Measurements from ENCODE around the gene AGRN. TPM values are rescaled to one million over a fixed set of nuclear protein-coding genes. Genes with fewer than 3 reads are reported as not detected.
A peak's percentile ranks its signal among the peaks of the same experiment; 100 is the strongest.
"Not testable (repeated sequence)": the region's sequence is repeated elsewhere in the genome, so short reads cannot be mapped to it uniquely, and the experiment has no call there.

The AGRN gene
- total RNA-seq, 1 experiment from 2014 or later = 175 TPM

- H3K14ac ChIP-seq (ENCODE audit: insufficient read depth, low read length) = no peak overlapping the region
- Mint-ChIP-seq H3K4me1 (peaks cover 19 to 29% of the 10 kb centered on the region in 2 experiments), H3K27me3 (ENCODE audit: low read depth) (peaks cover 7% of the 10 kb centered on the region), H3K36me3 (ENCODE audit: insufficient read depth in 1 of 3, low read depth in 3 of 3) (no peaks in the 10 kb centered on the region; a peak in 1 of 7 replicates), H3K9me3 (peaks cover 0 to 3% of the 10 kb centered on the region in 2 experiments; a peak in 2 of 5 replicates), H3K27ac (peak overlapping the region in 2 of 3 experiments; percentile 40 to 74; a peak in 1 of 7 replicates), H3K4me3 (no peak overlapping the region)
- no peak overlapping the region for H3K4me2 ChIP-seq (ENCODE audit: insufficient read depth, insufficient read length, low read length)
- H2BK120ac ChIP-seq (ENCODE audit: low read depth, low read length, poor library complexity, severe bottlenecking) = no peak overlapping the region
- H3K27ac ChIP-seq (ENCODE audit: insufficient read length, low read depth, low read length) = no peak overlapping the region
- no peak overlapping the region for H3T11ph ChIP-seq (ENCODE audit: low read length)
- no peaks in the 10 kb centered on the region for H3K4me1 ChIP-seq (ENCODE audit: insufficient read depth, low read length)
- TF ChIP-seq, protein P1, sequence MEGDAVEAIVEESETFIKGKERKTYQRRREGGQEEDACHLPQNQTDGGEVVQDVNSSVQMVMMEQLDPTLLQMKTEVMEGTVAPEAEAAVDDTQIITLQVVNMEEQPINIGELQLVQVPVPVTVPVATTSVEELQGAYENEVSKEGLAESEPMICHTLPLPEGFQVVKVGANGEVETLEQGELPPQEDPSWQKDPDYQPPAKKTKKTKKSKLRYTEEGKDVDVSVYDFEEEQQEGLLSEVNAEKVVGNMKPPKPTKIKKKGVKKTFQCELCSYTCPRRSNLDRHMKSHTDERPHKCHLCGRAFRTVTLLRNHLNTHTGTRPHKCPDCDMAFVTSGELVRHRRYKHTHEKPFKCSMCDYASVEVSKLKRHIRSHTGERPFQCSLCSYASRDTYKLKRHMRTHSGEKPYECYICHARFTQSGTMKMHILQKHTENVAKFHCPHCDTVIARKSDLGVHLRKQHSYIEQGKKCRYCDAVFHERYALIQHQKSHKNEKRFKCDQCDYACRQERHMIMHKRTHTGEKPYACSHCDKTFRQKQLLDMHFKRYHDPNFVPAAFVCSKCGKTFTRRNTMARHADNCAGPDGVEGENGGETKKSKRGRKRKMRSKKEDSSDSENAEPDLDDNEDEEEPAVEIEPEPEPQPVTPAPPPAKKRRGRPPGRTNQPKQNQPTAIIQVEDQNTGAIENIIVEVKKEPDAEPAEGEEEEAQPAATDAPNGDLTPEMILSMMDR (conservative IDR thresholded peaks at IDR 0.05) = peak; percentile 44; the same call in 2 of the 3 replicates
- H2BK15ac ChIP-seq (ENCODE audit: low read depth, low read length) = no peak overlapping the region
- H2BK5ac ChIP-seq (ENCODE audit: insufficient read length, low read length) = no peak overlapping the region
- H4K8ac ChIP-seq (replicated peaks; ENCODE audit: insufficient read length, low read depth, low read length) = no peak overlapping the region
- DNase-seq = peak; percentile 52
- no peaks in the 10 kb centered on the region for H3K9me3 ChIP-seq (ENCODE audit: control insufficient read depth, low read depth, low read length)
- no peak overlapping the region for H2AFZ ChIP-seq (ENCODE audit: low read length)
- no peaks in the 10 kb centered on the region for H4K20me1 ChIP-seq (ENCODE audit: control insufficient read depth, insufficient read depth, insufficient read length)
- H3K79me1 ChIP-seq (ENCODE audit: insufficient read depth, low read depth, low read length, poor library complexity, severe bottlenecking) = no peaks in the 10 kb centered on the region
- no peak overlapping the region for H3K4ac ChIP-seq (ENCODE audit: low read depth, low read length)
- H2AK5ac ChIP-seq (ENCODE audit: insufficient read length, low read length) = no peak overlapping the region
- no peak overlapping the region for H4K91ac ChIP-seq (ENCODE audit: insufficient read length, low read depth, low read length)
- H3K56ac ChIP-seq (ENCODE audit: insufficient read length, low read depth, low read length) = no peak overlapping the region
- no peak overlapping the region for H2BK20ac ChIP-seq (ENCODE audit: low read depth, low read length, poor library complexity, severe bottlenecking)
- no peak overlapping the region for H3K18ac ChIP-seq (ENCODE audit: insufficient read length, low read depth, low read length)
- no peaks in the 10 kb centered on the region for H3K79me2 ChIP-seq (ENCODE audit: insufficient read depth, low read length)
- no peak overlapping the region for H2BK12ac ChIP-seq (ENCODE audit: insufficient read length, low read depth, low read length)
- H3K23ac ChIP-seq (ENCODE audit: insufficient read length, low read depth, low read length) = no peak overlapping the region
- H3K27me3 ChIP-seq (ENCODE audit: insufficient read depth, low read length) = no peaks in the 10 kb centered on the region
- no CpG with 5 or more reads among the region's 20 CpGs for WGBS (ENCODE audit: extremely low coverage, insufficient read length, low lambda C conversion rate)
- H3K9ac ChIP-seq (ENCODE audit: extremely low read depth, insufficient read length, low read length) = no peak overlapping the region
- no peak overlapping the region for H4K5ac ChIP-seq (ENCODE audit: insufficient read length, low read depth, low read length)
- peaks cover 9% of the 10 kb centered on the region for H3K23me2 ChIP-seq (ENCODE audit: insufficient read length, low read depth, low read length, poor library complexity, severe bottlenecking)
Observed at GRCh38 chr1:1014799-1015681, 4.9 kb upstream of the AGRN start.

- H3K4me1 ChIP-seq (ENCODE audit: insufficient read depth, low read length); H3K9me3 Mint-ChIP-seq; H3K56ac ChIP-seq (ENCODE audit: insufficient read length, low read depth, low read length); H2BK120ac ChIP-seq (ENCODE audit: low read depth, low read length, poor library complexity, severe bottlenecking); H3K4me3 Mint-ChIP-seq; H3T11ph ChIP-seq (ENCODE audit: low read length); H3K27ac ChIP-seq (ENCODE audit: insufficient read length, low read depth, low read length); H3K9ac ChIP-seq (ENCODE audit: extremely low read depth, insufficient read length, low read length); H2BK15ac ChIP-seq (ENCODE audit: low read depth, low read length); H3K14ac ChIP-seq (ENCODE audit: insufficient read depth, low read length); H2BK20ac ChIP-seq (ENCODE audit: low read depth, low read length, poor library complexity, severe bottlenecking); H3K4me2 ChIP-seq (ENCODE audit: insufficient read depth, insufficient read length, low read length); H2BK12ac ChIP-seq (ENCODE audit: insufficient read length, low read depth, low read length); H4K91ac ChIP-seq (ENCODE audit: insufficient read length, low read depth, low read length); H4K8ac ChIP-seq (replicated peaks; ENCODE audit: insufficient read length, low read depth, low read length); H3K4ac ChIP-seq (ENCODE audit: low read depth, low read length); H2AFZ ChIP-seq (ENCODE audit: low read length); H3K27me3 ChIP-seq (ENCODE audit: insufficient read depth, low read length); H3K18ac ChIP-seq (ENCODE audit: insufficient read length, low read depth, low read length); H2BK5ac ChIP-seq (ENCODE audit: insufficient read length, low read length); H3K36me3 Mint-ChIP-seq (ENCODE audit: insufficient read depth in 1 of 3, low read depth in 3 of 3); H3K79me2 ChIP-seq (ENCODE audit: insufficient read depth, low read length); H4K20me1 ChIP-seq (ENCODE audit: control insufficient read depth, insufficient read depth, insufficient read length); H3K27me3 Mint-ChIP-seq (ENCODE audit: low read depth); H3K9me3 ChIP-seq (ENCODE audit: control insufficient read depth, low read depth, low read length); H2AK5ac ChIP-seq (ENCODE audit: insufficient read length, low read length); H3K23ac ChIP-seq (ENCODE audit: insufficient read length, low read depth, low read length); H3K79me1 ChIP-seq (ENCODE audit: insufficient read depth, low read depth, low read length, poor library complexity, severe bottlenecking); H4K5ac ChIP-seq (ENCODE audit: insufficient read length, low read depth, low read length): not testable (repeated sequence)
- peaks cover 16% of the 10 kb centered on the region for H3K23me2 ChIP-seq (ENCODE audit: insufficient read length, low read depth, low read length, poor library complexity, severe bottlenecking)
- Mint-ChIP-seq H3K27ac (peak overlapping the region in 1 of 3 experiments; percentile 35; a peak in 2 of 7 replicates), H3K4me1 (peaks cover 24 to 45% of the 10 kb centered on the region in 2 experiments)
- DNase-seq = peak; percentile 19
- WGBS (ENCODE audit: extremely low coverage, insufficient read length, low lambda C conversion rate) = no CpG with 5 or more reads among the region's 17 CpGs
Observed at GRCh38 chr1:1017397-1018320, 2.3 kb upstream of the AGRN start.

All from H9 (cell line).